Pancreas (tissue), 10 donors: ENCODE results near the gene UBE2E2. TPM values are rescaled to one million over a fixed set of nuclear protein-coding genes. Genes with fewer than 3 reads are reported as not detected.
A peak's percentile ranks its signal among the peaks of the same experiment; 100 is the strongest.

Experiments
- ATAC-seq, 4 donors: fragments of 200-7000 bp; cut with Tn5 transposase; one replicate each; pipeline versions ENCODE4 v1.8.0 to v1.9.1; 2020; ENCODE audit warnings: mild to moderate bottlenecking in 4 of 4, moderate library complexity in 4 of 4
- DNase-seq, 6 donors: peaks; one replicate each; pipeline ENCODE4 v3.0.0-alpha.2; 2020
- FAIRE-seq: peaks from 2 replicates; lab custom pipeline; 2012; peaks lifted over from hg19 to GRCh38; lab: Jason Lieb, UNC
- H3K27ac ChIP-seq, 4 donors: fragments of 200-600 bp; sonication (generic); 1 replicate in 3 of 4; 2 replicates in 1 of 4; pipeline versions ENCODE4 v1.5.0 to v1.8.0; 2020
- H3K27me3 ChIP-seq, 4 donors: fragments of 200-600 bp; one replicate each; pipeline ENCODE4 v1.8.0; 2021
- H3K36me3 ChIP-seq, 3 donors: fragments of 200-600 bp; sonication (generic) in 1 of 3; one replicate each; pipeline versions ENCODE4 v1.5.0 to v1.8.0; 2020 to 2021
- H3K4me1 ChIP-seq, 3 donors: fragments of 200-600 bp; one replicate each; pipeline ENCODE4 v1.8.0; 2021
- H3K4me3 ChIP-seq, 4 donors: fragments of 200-600 bp; sonication (generic) in 2 of 4; one replicate each; pipeline versions ENCODE4 v1.5.0 to v1.8.0; 2020 to 2021
- H3K9me3 ChIP-seq, 4 donors: fragments of 200-600 bp; one replicate each; pipeline ENCODE4 v1.8.0; 2021
- WGBS, 2 donors: extraction: QIAGEN DNeasy Blood & Tissue Kit; methylation state at CpG; one replicate each; pipeline ENCODE4 v1.1.7; 2013; 5-methylcytosine and 5-hydroxymethylcytosine counted together
- intact Hi-C, 3 donors: fragments of 100-400 bp; cut with DNase I; formaldehyde crosslinking; loops; one replicate each; pipeline versions ENCODE4 v1.11.1 to v1.14.2; 2022
- polyA plus RNA-seq, 2 donors: library from polyadenylated mRNA; stranded (reverse); fragments of 200-250 nt; gene quantifications; one replicate each; pipeline ENCODE4 v1.2.3, GENCODE V29; 2013
- total RNA-seq, 6 donors: library from RNA; stranded (reverse); fragmentation: NEBNext Ultra II Directional in 4 of 6; extraction: Animal tissue kit (Norgen Biotek cat#: 25700) in 4 of 6; gene quantifications; one replicate each; pipeline versions ENCODE4 v1.2.1 to v1.2.4, GENCODE V29; 2021 to 2023
- TF ChIP-seq, protein P1 (sequence below), 4 donors: fragments of 200-600 bp; sonication (generic) in 3 of 4; IDR thresholded peaks; one replicate each; pipeline versions ENCODE4 v1.5.0 to v1.8.0; 2021; ENCODE audit warnings: antibody characterized with exemption in 4 of 4
- donor health status: healthy with polysubstance abuse.
- donor health status: DM: no; HTN: no; CAD: no; lungs with moderate emphysema.
- donor health status: DM: no; HTN: no; CAD: no.
- donor health status: control.
- donor health status: control.
- donor health status: Bipolar disorder and iron deficiency.
- donor health status: DM: yes; HTN: yes; CAD: no.
- donor health status: DM: no; HTN: no; CAD: no.
- donor health status: DM: no; HTN: no; CAD: no.
- donor health status: DM: yes; HTN: yes; CAD: no.

UBE2E2 gene
- total and polyA plus RNA-seq, 8 donors: 3.3 to 11.6 (median 5.8) TPM

DNA sequence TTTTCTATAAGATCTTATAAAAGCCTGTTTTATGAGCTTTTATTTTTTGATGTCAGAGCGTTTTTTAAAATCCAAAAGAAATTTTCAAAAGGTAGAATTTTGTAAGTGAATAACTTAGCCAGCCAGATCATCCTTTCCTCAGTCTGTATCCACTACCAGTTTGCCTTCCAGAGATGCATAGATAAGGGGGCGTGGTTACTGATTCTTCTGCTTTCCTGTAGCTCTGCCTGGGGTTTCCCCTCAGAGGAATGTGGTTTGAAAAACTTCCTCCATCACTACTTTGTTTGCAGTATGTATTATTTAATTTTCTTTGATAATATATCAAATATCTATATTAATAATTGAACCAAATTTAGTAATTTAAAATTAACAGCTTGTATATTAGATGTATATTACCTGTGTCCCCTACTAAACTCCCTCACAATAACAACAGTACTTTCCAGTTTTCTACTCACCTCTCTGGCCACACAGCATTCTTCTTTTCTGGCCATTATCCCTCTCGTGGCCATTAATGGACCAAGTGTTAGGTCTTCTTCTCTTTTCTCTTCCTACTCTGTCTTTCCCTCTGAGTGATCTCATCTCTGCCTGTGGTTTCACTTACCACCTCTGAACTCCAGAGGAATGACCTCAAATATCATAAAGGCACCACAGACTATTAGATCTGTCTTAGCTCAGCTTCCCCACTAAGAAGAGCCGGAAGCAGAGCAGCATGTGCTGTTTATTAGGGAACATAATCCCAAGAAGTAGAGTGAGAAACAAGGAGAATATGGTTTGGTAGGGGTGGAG, 239.7 kb downstream of the UBE2E2 start:
- Histone ChIP-seq H3K27ac (no peak overlapping the region), H3K4me3 (no peak overlapping the region), H3K27me3 (no peaks in the 10 kb centered on the region), H3K36me3 (no peaks in the 10 kb centered on the region), H3K9me3 (no peaks in the 10 kb centered on the region), H3K4me1 (no peaks in the 10 kb centered on the region)
- DNase-seq (no peak), ATAC-seq (peak in 1 of 4 donors; percentile 38), FAIRE-seq (no peak)
- WGBS, 2 donors: 66 to 67% methylated on average over 4 of the region's 4 CpGs
- TF ChIP-seq, protein P1, sequence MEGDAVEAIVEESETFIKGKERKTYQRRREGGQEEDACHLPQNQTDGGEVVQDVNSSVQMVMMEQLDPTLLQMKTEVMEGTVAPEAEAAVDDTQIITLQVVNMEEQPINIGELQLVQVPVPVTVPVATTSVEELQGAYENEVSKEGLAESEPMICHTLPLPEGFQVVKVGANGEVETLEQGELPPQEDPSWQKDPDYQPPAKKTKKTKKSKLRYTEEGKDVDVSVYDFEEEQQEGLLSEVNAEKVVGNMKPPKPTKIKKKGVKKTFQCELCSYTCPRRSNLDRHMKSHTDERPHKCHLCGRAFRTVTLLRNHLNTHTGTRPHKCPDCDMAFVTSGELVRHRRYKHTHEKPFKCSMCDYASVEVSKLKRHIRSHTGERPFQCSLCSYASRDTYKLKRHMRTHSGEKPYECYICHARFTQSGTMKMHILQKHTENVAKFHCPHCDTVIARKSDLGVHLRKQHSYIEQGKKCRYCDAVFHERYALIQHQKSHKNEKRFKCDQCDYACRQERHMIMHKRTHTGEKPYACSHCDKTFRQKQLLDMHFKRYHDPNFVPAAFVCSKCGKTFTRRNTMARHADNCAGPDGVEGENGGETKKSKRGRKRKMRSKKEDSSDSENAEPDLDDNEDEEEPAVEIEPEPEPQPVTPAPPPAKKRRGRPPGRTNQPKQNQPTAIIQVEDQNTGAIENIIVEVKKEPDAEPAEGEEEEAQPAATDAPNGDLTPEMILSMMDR (IDR thresholded peaks at IDR 0.05): no peak
- intact Hi-C loops: no loop called here

DNA sequence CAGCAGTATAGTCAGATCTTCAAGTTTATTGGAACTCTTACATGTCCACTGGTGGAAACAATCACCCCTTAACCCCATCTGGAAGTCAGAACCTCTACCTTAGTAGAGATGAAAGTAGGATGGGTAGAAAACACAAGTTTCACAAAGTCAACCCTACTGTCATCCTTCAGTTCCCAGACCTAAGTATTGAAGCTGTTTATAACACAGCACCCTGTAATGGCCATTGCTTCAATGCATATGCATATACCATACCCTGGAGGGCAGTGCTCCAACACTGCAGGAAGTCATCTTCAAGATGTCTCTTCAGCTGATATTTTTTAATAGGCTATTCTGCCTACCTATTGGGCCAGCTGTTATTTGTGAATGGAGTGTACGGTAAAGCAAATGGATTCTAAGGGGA, 241.3 kb downstream of the UBE2E2 start:
- no peak for DNase-seq
- H3K27me3 ChIP-seq: no peaks in the 10 kb centered on the region
- WGBS, 2 donors: 98 to 99% methylated on average over 1 of the region's 1 CpG
- no peaks in the 10 kb centered on the region for H3K4me1 ChIP-seq
- H3K9me3 ChIP-seq: no peaks in the 10 kb centered on the region
- ATAC-seq: no peak
- no peak overlapping the region for H3K4me3 ChIP-seq
- intact Hi-C loops: no loop called here
- TF ChIP-seq, protein P1 (IDR thresholded peaks at IDR 0.05): no peak
- no peaks in the 10 kb centered on the region for H3K36me3 ChIP-seq
- no peak for FAIRE-seq
- no peak overlapping the region for H3K27ac ChIP-seq

DNA sequence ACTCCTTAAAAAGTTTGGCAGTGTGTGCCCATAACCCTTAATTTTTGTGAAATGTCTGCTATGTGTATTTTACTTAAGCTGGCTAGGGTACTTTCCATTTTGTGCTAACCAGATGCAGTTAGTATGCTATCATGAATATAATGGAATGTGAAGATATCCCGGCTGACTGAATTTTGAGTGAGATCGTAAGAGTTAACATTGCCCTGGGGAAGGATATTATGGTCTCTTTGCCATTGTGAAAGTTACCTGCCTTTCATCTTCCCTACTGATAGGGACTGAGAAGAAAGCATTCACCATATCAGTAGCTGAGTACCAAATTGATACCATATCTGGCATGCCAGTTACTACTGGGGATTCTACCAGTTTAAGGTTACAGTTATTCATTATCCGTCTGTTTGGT, 243.2 kb downstream of the UBE2E2 start:
- Histone ChIP-seq H3K27ac (no peak overlapping the region), H3K4me1 (no peaks in the 10 kb centered on the region), H3K27me3 (no peaks in the 10 kb centered on the region), H3K36me3 (no peaks in the 10 kb centered on the region), H3K4me3 (no peak overlapping the region), H3K9me3 (no peaks in the 10 kb centered on the region)
- DNase-seq (no peak), ATAC-seq (no peak), FAIRE-seq (no peak)
- 84 to 90% methylated on average over 3 of the region's 3 CpGs for WGBS, 2 donors
- intact Hi-C loops: no loop called here
- TF ChIP-seq, protein P1 (IDR thresholded peaks at IDR 0.05): no peak

DNA sequence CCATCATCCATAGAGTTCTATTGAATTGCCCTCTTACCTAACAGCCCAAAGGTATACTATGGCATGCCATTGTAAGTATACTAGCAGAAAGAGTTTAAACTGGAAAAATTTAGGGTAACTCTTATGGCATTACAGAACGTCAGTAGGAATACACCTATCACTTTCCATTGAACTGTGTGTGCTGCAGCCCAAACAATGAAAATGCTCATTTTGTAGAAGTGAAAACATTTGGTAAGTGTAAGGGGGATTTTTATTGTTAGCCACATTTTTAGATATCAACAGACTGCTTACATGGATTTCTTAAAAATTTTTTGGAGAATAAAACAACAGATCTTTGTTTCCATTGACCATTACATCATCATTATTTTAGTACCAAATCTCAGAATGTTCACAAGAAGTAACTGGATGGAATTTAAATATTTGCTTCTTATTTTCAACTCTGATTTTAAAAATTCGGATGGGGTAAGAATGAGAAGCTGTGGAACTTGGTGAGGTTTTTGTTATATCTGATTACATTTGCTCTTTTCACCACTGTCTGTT, 245.9 kb downstream of the UBE2E2 start:
- intact Hi-C loops: no loop called here
- H3K4me1 ChIP-seq: no peaks in the 10 kb centered on the region
- H3K9me3 ChIP-seq: no peaks in the 10 kb centered on the region
- ATAC-seq: no peak
- peak; percentile 17 for FAIRE-seq
- H3K27me3 ChIP-seq: no peaks in the 10 kb centered on the region
- TF ChIP-seq, protein P1 (IDR thresholded peaks at IDR 0.05): no peak
- 78 to 83% methylated on average over 2 of the region's 2 CpGs for WGBS, 2 donors
- H3K27ac ChIP-seq: no peak overlapping the region
- H3K4me3 ChIP-seq: no peak overlapping the region
- no peaks in the 10 kb centered on the region for H3K36me3 ChIP-seq
- no peak for DNase-seq

DNA sequence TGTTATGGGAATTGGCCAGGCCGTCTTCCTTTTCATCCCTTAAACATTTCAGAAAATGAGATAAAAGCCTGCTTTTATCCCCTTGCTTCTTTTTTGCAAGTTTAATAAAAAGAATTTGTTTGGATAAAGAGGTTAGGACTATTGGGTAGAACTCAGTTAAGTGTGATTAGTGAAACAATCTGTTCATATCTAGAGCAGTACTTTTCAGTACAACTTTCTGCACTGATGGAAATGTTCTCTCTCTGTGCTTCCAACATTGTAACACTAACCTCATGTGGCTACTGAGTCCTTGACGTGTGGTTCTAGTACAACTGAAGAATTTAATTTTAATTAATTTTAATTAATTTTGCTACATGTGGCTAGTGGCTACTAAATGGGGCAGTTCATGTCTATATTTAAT, 246.9 kb downstream of the UBE2E2 start:
- no peak for ATAC-seq

More for the DNA sequence above, 246.9 kb downstream of the UBE2E2 start:
- DNase-seq: no peak
- 76 to 92% methylated on average over 2 of the region's 2 CpGs for WGBS, 2 donors
- TF ChIP-seq, protein P1 (IDR thresholded peaks at IDR 0.05): no peak
- Histone ChIP-seq H3K27ac (no peak overlapping the region), H3K9me3 (no peaks in the 10 kb centered on the region), H3K36me3 (no peaks in the 10 kb centered on the region), H3K27me3 (no peaks in the 10 kb centered on the region), H3K4me1 (no peaks in the 10 kb centered on the region), H3K4me3 (no peak overlapping the region)
- FAIRE-seq: no peak
- intact Hi-C loops: no loop called here
